Esophagus muscularis mucosa (tissue), 4 donors: ENCODE data around the gene PPP3CB. TPM values are rescaled to one million over a fixed set of nuclear protein-coding genes. Genes with fewer than 3 reads are reported as not detected.

Experiments used
- DNase-seq: peaks from one replicate; pipeline ENCODE4 v3.0.0-alpha.2; 2017; ENCODE audit errors: extremely low spot score
- H3K27ac ChIP-seq, 4 donors: fragments of 200-600 bp; sonication (generic); replicated peaks in 1 of 4; 1 replicate in 3 of 4; 2 replicates in 1 of 4; pipeline ENCODE4 v1.5.1; 2016 to 2019; ENCODE audit warnings: mild to moderate bottlenecking in 1 of 4
- H3K27me3 ChIP-seq, 4 donors: fragments of 200-600 bp; sonication (generic); one replicate each; pipeline versions ENCODE4 v1.5.1 to v1.6.0; 2016 to 2019
- H3K36me3 ChIP-seq, 4 donors: fragments of 200-600 bp; sonication (generic); one replicate each; pipeline ENCODE4 v1.5.1; 2016 to 2019
- H3K4me1 ChIP-seq, 4 donors: fragments of 200-600 bp; sonication (generic); one replicate each; pipeline ENCODE4 v1.5.1; 2016 to 2019
- H3K4me3 ChIP-seq, 4 donors: fragments of 200-600 bp; sonication (generic); 1 replicate in 2 of 4; 2 replicates in 2 of 4; pipeline ENCODE4 v1.5.1; 2016 to 2019; ENCODE audit warnings: mild to moderate bottlenecking in 4 of 4, moderate library complexity in 1 of 4
- H3K9me3 ChIP-seq, 4 donors: fragments of 200-600 bp; sonication (generic); 1 replicate in 3 of 4; 2 replicates in 1 of 4; pipeline ENCODE4 v1.5.1; 2016 to 2019
- EP300 ChIP-seq: sonication (generic); formaldehyde crosslinking; IDR thresholded peaks from one replicate; pipeline ENCODE4 v1.6.1; 2017; ENCODE audit warnings: antibody characterized with exemption
- POLR2A ChIP-seq: fragments of 450-650 bp; IDR thresholded peaks from one replicate; pipeline ENCODE4 v1.6.1; 2017; ENCODE audit warnings: antibody characterized with exemption, moderate library complexity, mild to moderate bottlenecking, low read depth
- POLR2AphosphoS5 ChIP-seq, 2 donors: sonication (generic); formaldehyde crosslinking; IDR thresholded peaks; one replicate each; pipeline ENCODE4 v1.6.1; 2017; ENCODE audit warnings: antibody characterized with exemption in 2 of 2
- whole genome bisulfite sequencing: methylation state at CpG from one replicate; pipeline ENCODE4 v1.1.5; 2018; 5-methylcytosine and 5-hydroxymethylcytosine counted together
- intact Hi-C: fragments of 100-400 bp; cut with DNase I; formaldehyde crosslinking; loops from one replicate; pipeline ENCODE4 v1.15.1; 2023
- total RNA-seq, 4 donors: library from RNA; depleted of rRNA; stranded (reverse); fragments of >200 nt; gene quantifications; one replicate each; pipeline versions ENCODE4 v1.1.0 to v1.2.1, GENCODE V29; 2016
- TF ChIP-seq, protein P1 (sequence below), 3 experiments: fragments of 200-600 bp in 2 of 3; fragments of 450-650 bp in 1 of 3; sonication (generic) in 2 of 3; IDR thresholded peaks; one replicate each; pipeline ENCODE4 v1.5.1; 2017 to 2019; ENCODE audit warnings: antibody characterized with exemption in 3 of 3, mild to moderate bottlenecking in 2 of 3, moderate library complexity in 1 of 3

PPP3CB gene
- total RNA-seq, 4 donors from 2014 or later: 67.1 to 106 (median 71.6) TPM

DNA sequence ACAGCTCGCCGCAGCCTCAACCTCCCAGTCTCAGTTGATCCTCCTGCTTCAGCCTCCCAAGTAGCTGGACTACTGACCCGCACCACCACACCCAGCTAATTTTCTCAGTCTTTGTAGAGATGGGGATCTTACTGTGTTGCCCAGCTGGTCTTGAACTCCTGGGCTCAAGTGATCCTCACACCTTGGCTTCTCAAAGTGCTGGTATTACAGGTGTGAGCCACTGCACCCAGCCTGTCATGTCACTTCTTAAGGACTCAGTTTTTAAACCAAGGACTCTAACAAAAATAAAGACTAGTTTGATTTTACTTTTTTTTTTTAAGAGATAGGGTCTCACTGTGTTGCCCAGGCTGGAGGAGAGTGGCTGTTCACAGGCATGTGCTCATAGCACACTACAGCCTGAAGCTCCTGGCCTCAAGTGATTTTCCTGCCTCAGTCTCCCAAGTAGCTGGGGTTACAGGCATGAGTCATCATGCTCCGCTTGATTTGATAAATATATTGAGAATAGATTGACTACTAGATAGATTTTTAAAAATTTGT, 16.5 kb upstream of the PPP3CB start:
- DNase-seq: no peak
- Histone ChIP-seq H3K27me3 (no peaks in the 10 kb centered on the region), H3K9me3 (no peaks in the 10 kb centered on the region), H3K4me1 (no peaks in the 10 kb centered on the region), H3K4me3 (no peak overlapping the region), H3K36me3 (peaks cover 30 to 79% (median 45%) of the 10 kb centered on the region in 4 donors), H3K27ac (no peak overlapping the region)
- TF ChIP-seq EP300 (no peak), POLR2AphosphoS5 (IDR thresholded peaks at IDR 0.05) (no peak), POLR2A (no peak)
- TF ChIP-seq, protein P1, sequence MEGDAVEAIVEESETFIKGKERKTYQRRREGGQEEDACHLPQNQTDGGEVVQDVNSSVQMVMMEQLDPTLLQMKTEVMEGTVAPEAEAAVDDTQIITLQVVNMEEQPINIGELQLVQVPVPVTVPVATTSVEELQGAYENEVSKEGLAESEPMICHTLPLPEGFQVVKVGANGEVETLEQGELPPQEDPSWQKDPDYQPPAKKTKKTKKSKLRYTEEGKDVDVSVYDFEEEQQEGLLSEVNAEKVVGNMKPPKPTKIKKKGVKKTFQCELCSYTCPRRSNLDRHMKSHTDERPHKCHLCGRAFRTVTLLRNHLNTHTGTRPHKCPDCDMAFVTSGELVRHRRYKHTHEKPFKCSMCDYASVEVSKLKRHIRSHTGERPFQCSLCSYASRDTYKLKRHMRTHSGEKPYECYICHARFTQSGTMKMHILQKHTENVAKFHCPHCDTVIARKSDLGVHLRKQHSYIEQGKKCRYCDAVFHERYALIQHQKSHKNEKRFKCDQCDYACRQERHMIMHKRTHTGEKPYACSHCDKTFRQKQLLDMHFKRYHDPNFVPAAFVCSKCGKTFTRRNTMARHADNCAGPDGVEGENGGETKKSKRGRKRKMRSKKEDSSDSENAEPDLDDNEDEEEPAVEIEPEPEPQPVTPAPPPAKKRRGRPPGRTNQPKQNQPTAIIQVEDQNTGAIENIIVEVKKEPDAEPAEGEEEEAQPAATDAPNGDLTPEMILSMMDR (IDR thresholded peaks at IDR 0.05): no peak
- intact Hi-C loops: no loop called here
- 96% methylated on average over 4 of the region's 4 CpGs for WGBS

DNA sequence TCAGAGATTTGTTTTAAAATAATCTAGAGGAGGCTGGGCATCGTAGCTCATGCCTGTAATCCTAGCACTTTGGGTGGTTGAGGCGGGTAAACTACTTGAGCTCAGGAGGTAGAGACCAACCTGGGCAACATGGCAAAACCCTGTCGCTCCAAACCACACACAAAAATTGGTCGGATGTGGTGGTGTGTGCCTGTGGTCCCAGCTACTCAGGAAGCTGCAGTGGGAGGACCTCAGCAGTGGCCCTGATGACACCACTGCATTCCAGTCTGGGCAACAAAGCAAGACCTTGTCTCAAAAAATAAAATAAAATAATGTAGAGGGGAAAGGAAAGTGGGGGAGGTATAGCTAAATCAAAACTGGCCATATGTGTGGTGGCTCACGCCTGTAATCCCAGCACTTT, 13.9 kb upstream of the PPP3CB start:
- H3K27me3 ChIP-seq: no peaks in the 10 kb centered on the region
- intact Hi-C loops: no loop called here

GRCh38 chr10:73506491-73506890, 10.7 kb upstream of the PPP3CB start:
- H3K27me3 ChIP-seq: no peaks in the 10 kb centered on the region
- no peaks in the 10 kb centered on the region for H3K4me1 ChIP-seq
- no peaks in the 10 kb centered on the region for H3K9me3 ChIP-seq
- WGBS: 86% methylated on average over 1 of the region's 1 CpG
- no peak for DNase-seq
- intact Hi-C loops: no loop called here
- TF ChIP-seq EP300: no peak
- peaks cover 10 to 64% (median 30%) of the 10 kb centered on the region in 4 donors for H3K36me3 ChIP-seq
- H3K27ac ChIP-seq: no peak overlapping the region
- no peak overlapping the region for H3K4me3 ChIP-seq

More for the DNA sequence above, 13.9 kb upstream of the PPP3CB start:
- Histone ChIP-seq H3K4me1 (no peaks in the 10 kb centered on the region), H3K4me3 (no peak overlapping the region), H3K9me3 (no peaks in the 10 kb centered on the region), H3K27ac (no peak overlapping the region), H3K36me3 (peaks cover 18 to 66% (median 30%) of the 10 kb centered on the region in 4 donors)
- DNase-seq: no peak
- TF ChIP-seq, protein P1 (IDR thresholded peaks at IDR 0.05): no peak
- TF ChIP-seq POLR2A: no peak
- TF ChIP-seq POLR2AphosphoS5 (IDR thresholded peaks at IDR 0.05): no peak
- 92% methylated on average over 5 of the region's 5 CpGs for WGBS

DNA sequence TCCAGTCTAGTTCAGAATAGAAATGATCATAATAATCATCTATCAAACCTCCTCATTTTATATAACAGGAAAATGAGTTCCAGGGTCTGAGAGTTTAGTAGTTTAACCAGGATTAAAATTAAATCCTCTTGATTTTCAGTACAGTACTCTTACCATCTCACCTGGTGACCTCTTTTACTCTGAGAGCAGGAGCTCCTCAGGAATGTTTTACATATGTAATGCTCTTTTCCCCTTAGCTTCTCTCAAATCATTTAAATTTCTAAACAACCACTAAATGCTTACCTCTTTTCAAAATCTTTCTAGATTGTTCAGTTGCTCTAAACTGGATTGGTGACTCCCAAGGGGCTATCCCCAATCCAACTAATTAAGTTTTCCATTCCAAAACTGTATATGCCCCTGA, 10.2 kb upstream of the PPP3CB start:
- H3K9me3 ChIP-seq: no peaks in the 10 kb centered on the region
- no peak overlapping the region for H3K4me3 ChIP-seq
- no peak overlapping the region for H3K27ac ChIP-seq
- H3K4me1 ChIP-seq: no peaks in the 10 kb centered on the region
- intact Hi-C loops: no loop called here
- DNase-seq: no peak
- no peak for TF ChIP-seq POLR2A
- no peak for TF ChIP-seq EP300
- TF ChIP-seq, protein P1 (IDR thresholded peaks at IDR 0.05): no peak
- TF ChIP-seq POLR2AphosphoS5 (IDR thresholded peaks at IDR 0.05): no peak
- H3K27me3 ChIP-seq: no peaks in the 10 kb centered on the region
- H3K36me3 ChIP-seq: peaks cover 10 to 64% (median 32%) of the 10 kb centered on the region in 4 donors

DNA sequence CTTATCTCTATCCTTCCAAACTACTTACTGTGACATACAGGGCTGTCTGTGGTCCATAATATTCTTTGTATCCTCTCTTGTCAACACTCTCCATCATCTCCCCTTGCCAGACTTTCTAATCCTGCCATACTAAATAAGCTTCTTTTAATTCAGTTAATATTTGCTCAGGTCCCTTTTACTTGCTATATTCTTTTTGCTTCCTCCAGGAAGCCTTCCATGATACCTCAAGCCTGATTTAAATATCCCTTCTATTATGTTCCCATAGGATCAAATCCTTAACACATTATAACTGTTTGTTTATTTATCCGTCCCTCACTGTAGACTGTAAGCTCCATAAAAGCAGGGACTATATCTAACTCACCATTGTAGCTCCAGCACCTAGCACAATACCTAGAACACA, 7.2 kb upstream of the PPP3CB start:
- TF ChIP-seq EP300: no peak
- no peak for TF ChIP-seq POLR2AphosphoS5 (IDR thresholded peaks at IDR 0.05)
- no peak for TF ChIP-seq POLR2A
- TF ChIP-seq, protein P1 (IDR thresholded peaks at IDR 0.05): no peak
- H3K4me1 ChIP-seq: no peaks in the 10 kb centered on the region
- no peaks in the 10 kb centered on the region for H3K27me3 ChIP-seq
- 92% methylated on average over 1 of the region's 1 CpG for WGBS
- intact Hi-C loops: no loop called here
- no peaks in the 10 kb centered on the region for H3K9me3 ChIP-seq
- DNase-seq: no peak
- H3K36me3 ChIP-seq: peaks cover 20 to 79% (median 60%) of the 10 kb centered on the region in 4 donors
- no peak overlapping the region for H3K27ac ChIP-seq
- no peak overlapping the region for H3K4me3 ChIP-seq
